GM19238 (cell line): ENCODE results near the gene ANKRD6.
A peak's percentile ranks its signal among the peaks of the same experiment; 100 is the strongest.
"Not testable (repeated sequence)": the region's sequence is repeated elsewhere in the genome, so short reads cannot be mapped to it uniquely, and the experiment has no call there.

ENCODE experiments used
- DNase-seq: peaks from one replicate; pipeline ENCODE4 v3.0.0; 2011; ENCODE audit warnings: low spot score; ENCODE audit not compliant: insufficient read length

ANKRD6 gene

DNA sequence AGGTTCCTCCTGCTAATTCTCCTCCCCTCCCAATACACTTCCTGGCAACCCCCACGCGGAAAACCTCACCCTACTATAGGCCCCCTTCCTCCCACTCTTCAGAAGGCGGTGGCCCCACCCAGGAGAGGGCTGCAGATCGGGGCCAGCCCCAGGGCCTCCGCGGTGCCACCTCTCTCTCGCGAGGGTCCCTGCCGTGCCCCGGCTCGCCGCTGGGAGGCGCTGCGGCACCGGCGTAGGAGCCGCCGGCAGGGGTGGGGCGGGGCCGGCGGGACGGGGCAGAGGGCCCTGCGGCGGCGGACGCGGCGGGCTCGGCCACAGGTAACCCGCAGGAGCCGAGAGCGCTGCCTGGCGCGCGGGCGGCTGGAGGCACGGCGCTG, at the start of gene ANKRD6:
TSS of gene ANKRD6 (plus strand) at position 278 of the 377 bp plus-strand sequence. CDS start 133,825 bp downstream, outside the sequence.
- DNase-seq = peak; percentile 80

DNA sequence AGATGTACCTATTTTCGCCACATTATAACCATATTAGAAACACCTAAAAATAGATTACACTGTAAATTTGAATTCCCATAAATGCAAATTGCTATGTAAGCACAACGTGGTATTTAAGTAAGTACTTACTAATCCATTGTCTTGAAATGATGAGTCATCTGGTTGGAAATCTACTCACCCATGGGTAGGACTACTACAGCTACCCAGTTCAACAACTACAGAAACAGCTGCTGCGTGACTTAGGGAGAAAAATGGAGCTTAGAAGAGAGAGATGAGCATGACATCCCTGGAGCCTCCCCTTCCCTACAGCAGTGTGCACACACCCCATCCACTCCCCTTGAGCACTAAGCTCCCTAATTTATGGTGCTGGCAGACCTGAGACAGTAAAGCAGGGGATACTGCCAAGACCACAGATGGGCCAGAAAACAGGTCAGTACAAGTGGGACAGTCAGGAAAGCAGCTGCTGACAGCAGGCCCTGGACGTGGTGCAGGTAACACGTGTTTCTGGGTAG, 47.7 kb upstream of the ANKRD6 start:
- no peak for DNase-seq

DNA sequence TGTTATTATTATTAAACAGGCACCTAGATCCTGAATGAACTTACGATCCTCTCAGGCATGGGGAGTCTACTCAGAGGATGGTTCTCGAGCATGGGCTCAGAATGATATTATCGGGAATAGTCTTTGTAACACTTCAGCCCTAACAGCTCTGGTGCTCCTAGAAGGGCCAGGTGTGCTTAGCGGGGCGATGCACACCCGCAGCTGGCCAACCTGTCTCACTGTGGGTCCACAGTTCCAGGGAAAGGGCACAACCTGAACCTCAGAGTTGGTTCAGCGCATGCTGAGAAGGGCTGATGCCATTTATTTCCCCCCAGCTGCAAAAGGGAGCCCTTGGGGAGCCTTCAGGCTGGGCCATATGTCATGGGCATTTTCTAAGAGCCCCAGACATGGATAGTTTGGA, 47.1 kb upstream of the ANKRD6 start:
- no peak for DNase-seq

DNA sequence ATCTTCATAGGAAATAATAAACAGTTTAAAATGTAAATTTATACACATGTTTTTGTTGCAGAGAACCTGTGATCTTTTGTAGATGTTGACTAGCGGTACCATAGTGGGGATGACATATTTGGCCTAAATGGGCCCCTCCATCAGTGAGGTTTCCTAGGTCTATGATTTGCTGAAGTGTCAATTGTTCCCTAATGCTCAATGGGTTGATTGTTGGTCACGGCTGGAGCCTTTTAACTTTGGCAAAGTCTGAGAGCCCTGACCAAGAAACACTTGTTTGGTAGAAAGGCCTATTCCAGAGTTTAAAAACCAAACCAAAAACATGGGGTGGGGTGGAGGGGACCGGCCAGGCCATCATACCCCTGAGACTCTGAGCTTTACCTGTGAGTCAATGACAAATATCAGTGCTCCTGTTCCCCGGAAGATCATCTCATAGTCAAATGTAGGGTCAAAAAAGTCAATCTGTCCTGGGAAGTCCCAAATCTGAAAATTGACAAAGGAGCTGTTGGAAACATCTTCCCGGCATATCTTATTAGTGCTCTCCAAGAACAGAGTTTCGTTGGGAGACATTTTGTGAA, 45.9 kb upstream of the ANKRD6 start:
- DNase-seq = no peak

DNA sequence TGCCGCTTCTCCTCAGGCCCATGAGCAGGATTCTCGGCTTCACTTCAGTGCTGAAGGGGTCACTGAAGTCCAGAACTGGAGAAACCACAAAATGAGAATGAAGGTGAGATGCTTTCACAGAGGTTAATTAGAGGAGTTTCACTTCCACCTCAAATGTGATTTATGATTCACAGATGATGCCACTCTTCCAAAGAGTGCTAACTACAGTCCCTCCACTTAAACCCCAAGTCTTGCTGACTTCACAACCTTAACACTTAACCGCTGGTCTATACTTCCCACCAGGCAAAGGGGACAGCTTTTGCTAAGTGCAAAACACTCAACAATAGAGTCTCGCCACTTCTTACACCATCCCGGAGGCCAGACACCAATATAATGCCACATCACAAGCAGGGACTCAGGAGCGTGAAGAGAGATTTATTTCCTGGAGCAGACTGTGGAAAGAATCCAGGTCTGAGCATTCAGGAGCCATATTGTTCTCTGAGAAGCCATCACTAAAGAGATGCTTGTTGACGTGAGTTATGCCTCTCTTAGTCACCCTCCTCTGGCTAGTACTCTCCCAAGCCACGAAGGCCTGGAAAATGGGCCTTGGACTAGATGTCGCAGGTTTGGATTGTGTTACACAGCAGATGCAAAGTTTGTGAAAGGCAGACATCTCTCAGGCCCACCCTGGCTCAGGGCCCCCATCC, 45.3 kb upstream of the ANKRD6 start:
- no peak for DNase-seq

DNA sequence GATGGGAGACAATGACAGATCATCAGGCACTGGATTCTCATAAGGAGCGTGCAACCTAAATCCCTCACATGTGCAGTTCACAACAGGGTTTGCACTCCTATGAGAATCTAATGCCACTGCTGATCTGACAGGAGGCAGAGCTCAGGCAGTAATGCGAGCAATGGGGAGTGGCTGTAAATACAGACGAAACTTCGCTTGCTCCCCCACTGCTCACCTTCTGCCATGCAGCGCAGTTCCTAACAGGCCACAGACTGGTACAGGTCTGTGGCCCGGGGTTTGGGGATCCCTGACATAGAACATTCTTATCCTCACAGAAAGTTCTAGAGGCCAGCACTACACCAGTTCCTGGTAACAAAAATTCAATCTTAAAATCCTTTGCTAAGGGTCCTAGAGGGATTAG, 44.1 kb upstream of the ANKRD6 start:
- no peak for DNase-seq

DNA sequence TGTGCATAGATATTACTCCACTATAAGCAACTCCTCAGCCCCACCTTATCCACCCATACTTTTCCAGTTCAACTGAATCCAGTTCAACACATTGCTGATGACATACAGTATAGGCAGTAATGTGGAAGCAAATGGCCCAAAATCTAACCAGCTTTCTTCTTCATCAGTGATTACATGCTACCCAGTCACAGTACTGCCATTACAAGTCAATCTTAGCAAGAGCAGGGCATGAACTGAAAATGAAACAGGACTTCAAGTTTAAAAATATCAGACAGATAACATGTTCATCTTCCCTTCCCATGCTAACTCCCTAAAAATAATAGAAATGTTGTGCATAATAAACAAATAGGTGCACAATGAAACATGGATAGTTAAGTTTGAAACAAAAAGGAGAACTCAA, 40.1 kb upstream of the ANKRD6 start:
- DNase-seq = no peak

DNA sequence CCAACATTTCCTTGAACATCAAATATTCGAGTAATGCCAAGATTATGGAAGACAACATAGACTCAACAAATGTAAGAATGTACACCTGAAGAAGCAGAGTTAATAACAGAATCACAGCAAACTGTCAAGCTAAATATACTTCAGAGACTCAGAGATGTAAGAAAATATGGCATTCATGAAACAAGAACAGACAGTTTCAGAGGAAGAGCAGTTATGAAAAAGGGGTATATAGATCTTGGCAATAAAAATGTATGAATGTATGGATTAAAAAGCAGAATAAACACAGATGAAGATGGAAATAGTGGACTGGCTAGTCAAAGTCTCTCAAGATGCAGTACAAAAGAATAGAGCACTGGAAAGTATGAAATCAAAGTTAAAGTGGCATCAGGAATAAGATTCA, 39.3 kb upstream of the ANKRD6 start:
- DNase-seq = no peak

DNA sequence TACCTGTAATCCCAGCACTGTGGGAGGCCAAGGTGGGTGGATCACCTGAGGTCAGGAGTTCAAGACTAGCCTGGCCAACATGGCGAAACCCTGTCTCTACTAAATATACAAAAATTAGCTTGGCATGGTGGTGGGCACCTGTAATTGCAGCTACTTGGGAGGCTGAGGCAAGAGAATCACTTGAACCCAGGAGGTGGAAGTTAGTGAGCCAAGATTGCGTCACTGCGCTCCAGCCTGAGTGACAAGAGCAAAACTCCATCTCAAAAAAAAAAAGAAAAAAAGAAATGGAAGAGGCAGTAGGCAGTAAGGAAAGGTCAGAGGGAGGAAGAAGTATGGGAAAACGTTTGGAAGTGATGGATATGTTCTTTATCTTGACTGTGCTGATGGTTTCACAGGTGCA, 35.1 kb upstream of the ANKRD6 start:
- DNase-seq = not testable (repeated sequence)

DNA sequence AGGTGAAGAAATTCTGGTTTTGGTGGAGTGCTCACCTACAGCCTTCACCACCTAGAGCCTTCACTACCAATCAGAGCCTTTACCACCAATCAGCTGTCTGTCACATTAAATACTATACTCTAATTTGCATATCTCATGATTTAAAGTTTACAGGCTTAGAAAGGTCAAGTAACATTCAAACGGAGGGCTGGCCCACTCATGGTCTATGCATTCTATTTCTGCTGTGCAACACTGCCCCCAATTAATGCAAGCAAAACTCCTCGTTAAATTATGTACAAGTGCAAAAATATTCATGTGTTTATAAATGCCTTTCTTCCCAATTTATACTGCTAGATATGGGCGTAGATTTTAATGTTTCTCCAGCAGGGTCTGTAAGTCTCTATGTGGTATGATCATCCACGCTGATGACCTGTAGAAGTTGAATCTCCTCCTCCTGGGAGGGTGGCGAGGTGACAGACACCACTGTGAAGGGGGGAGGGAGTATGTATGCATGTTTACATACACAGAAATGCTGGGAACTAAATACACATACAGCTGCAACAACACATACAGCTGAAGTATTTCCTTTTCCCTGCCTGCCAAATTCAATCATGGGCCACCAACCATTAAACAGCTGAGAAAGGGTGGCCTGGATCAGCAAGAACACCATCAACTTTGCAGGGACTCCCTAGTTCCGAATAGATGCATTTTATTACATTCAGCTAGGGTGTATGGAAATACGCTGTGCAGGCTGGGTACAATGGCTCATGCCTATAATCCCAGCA, 34.0 kb upstream of the ANKRD6 start:
- DNase-seq = no peak

DNA sequence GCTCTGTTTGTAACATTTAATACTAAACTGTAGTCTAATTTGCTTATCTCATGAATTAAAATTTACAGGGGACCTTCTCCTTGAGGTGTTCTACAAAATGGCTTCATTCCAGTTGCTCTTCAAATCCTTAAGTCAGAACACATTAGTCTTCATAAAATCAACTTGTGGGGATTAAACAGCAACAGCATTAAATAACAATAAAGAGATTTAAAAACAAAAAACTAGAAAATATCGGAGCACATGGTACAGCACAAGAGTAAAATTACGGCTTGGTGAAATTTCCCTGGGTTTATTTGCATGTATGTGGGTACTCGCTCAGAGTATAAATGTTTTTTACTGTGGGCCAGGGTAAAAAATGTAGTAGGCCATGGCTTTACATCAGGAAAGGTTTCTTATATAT, 32.9 kb upstream of the ANKRD6 start:
- no peak for DNase-seq

DNA sequence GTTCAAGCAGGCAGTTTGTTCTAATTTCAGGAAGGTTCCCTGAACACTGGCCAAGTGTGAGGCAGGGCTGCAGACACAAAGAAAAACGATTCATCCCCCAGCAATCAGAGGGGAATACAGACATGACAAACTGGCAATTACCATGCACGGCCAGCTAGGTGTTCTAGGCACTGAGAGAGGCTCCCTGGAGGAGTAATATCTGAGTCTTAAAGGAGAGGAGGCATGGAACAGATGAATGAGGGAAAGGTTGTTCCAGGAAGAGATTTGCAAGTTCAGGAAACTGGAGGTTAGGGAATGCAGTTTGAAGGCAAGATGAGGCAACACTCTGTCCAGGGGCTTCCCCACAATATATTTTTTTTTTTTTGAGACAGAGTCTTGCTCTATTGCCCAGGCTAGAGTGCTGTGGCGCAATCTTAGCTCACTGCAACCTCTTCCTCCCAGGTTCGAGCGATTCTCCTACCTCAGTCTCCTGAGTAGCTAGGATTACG, 32.0 kb upstream of the ANKRD6 start:
- DNase-seq = no peak

DNA sequence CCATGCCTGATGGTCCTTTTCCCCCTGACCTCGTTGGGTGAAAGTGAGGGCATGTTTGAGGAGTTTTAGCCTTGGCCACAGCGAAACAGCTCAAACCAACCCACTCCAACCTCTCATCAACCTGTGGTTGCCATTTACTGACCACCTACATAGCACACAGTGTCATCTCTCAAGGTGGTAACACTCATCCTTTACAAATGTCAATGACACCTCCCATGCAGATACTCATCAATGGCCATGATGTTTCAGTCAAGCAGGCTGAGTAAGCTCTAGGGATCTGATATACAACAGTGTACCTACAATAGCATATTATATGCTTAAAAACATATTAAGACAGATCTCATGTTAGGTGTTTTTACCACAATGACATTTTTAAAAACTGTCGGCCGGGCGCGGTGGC, 30.2 kb upstream of the ANKRD6 start:
- DNase-seq = no peak

DNA sequence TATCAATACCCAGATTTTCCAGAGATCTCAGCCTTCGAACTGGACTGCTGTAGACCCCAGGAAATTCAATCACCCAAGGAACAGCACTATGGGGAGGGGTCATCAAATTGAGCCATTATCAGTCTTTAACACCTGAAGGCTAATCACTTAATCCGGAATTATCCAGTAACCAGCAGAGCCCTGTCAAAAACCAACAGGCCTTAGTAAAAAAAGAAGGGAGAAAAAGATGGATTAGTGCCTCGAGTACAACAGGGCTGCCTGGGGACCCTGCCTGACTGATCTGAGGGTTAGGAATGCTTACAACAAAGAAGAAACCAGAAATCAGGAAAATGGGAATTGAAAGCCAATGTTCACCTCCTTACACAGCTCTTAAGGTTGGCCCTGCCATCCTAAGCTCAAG, 28.4 kb upstream of the ANKRD6 start:
- no peak for DNase-seq

DNA sequence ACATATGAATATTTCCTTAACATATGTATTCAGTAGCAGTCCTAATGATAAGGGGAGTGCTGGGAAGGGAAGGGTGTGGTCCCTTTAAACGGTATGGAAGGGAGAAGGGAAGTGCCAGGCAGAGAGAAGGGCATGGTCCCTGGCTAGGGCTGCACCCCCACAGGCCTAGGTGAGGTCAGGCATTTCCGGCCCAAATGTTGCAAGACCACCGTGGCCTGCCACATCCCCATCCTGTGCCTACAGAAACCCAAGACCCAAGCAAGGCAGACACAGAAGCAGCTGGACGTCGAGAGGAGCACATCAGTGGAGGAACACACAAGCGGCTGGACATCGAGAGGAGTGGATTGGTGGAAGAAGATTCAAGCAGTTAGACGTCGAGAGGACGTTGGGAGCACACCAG, 26.8 kb upstream of the ANKRD6 start:
- no peak for DNase-seq

DNA sequence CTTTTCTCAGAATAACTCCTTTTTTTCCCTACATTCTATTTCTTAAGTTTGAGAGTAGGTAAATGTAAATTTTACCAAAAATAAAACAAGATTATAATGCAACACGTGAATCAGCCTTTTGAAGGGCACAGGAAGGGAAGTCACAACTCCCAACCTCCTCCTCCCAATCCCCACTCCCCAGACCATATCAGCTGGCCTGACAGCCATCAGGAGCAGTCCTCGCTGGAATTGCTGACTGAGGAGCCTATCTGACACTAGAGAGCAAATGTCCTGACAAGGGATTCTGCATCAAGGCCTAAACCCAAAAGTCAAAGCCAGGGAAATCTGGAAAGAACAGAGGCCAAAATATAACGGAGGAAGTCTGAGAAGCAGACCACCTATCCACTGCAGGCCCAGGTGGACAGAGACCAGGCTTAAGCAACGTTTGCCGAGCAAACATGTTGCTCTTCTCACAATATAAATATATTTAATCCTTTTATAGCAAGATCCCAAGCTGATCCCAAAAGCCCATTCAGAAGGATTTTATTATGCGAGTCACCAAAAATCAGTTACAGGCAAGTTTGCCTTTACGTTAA, 23.4 kb upstream of the ANKRD6 start:
- DNase-seq = no peak

DNA sequence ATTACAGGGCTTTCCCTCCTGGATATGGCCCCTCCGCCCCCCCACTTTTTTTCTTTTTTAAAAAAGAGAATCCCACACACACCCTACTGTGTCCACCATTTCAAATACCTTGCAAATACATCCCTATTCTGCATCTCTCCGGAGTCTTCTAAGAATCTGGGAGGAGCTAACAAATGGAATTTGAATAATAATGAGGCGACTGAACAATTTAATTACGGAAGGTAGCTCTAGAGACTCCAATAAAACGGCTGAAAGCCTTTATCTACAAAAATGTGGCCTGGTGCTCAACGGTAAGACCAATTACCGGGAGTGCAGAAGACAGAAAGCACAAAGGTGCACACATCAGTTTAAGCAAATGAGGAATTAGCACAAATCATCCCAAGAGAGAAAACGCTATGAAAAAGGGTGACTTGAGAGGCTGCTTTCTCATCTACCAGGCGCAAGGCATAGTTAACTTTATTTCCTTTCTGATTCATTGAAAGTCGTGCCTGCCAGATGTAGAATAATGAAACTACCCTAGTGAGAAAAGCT, 22.7 kb upstream of the ANKRD6 start:
- DNase-seq = no peak

DNA sequence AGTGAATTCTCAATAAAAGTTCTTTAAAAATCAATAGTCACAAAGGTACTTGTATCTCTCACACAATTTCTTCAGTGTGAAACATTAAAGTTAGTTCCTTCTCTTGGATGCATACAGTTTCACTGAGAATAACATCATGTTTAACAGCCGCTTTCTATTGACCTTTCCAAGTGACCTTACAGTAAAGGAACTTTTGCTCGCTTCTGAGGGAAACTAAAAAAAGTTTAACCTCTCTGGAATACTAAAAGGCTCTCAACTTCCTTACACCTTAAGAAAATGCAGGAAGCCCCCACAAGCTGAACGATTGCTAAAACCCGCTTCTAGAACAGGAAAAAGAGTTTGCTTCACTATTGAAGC, 22.2 kb upstream of the ANKRD6 start:
- no peak for DNase-seq

DNA sequence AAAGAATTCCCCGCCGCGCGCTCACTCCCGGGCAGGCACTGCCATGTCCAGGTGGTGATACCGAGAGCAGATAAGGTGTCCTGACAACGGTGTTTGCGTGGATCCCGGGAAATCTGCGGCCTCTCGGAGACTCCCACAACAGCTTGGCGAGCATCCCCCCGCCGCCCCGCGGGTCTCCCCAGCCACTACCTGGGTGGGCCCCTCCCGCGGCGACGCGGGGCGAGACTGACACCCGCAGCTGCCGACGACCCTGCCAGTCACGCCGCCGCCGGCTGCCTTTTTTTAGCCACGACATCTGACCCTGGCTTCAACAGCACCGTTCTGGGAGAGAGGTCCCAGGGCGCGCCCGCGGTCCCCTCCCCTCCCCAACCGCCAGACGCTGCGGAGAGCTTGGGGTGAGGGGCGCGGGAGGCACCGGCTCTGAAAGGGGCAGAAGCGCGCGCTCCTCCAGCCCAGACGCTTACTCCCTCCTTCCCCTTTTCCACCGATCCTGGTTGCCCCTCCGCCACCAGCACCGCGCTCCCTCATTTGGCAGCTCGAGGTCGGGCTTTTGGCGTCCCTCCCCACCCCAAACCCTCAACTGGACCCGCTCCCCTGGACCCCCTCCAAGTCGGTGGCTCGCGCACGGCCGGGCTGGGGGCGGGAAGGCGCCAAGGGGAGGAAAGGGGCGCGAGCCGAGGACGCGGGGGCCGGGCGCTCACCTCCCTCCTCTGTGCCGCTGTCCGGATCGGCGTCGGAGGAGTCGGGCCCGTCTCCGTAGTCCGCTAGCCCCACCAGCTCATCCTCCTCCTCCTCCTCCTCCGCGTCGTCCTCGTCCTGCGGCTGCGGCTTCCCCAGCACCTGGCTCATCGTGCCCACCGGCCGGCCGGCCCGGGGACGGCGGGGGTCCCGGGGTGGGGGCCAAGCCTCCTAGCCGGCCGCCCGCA, 21.5 kb upstream of the ANKRD6 start:
- no peak for DNase-seq

DNA sequence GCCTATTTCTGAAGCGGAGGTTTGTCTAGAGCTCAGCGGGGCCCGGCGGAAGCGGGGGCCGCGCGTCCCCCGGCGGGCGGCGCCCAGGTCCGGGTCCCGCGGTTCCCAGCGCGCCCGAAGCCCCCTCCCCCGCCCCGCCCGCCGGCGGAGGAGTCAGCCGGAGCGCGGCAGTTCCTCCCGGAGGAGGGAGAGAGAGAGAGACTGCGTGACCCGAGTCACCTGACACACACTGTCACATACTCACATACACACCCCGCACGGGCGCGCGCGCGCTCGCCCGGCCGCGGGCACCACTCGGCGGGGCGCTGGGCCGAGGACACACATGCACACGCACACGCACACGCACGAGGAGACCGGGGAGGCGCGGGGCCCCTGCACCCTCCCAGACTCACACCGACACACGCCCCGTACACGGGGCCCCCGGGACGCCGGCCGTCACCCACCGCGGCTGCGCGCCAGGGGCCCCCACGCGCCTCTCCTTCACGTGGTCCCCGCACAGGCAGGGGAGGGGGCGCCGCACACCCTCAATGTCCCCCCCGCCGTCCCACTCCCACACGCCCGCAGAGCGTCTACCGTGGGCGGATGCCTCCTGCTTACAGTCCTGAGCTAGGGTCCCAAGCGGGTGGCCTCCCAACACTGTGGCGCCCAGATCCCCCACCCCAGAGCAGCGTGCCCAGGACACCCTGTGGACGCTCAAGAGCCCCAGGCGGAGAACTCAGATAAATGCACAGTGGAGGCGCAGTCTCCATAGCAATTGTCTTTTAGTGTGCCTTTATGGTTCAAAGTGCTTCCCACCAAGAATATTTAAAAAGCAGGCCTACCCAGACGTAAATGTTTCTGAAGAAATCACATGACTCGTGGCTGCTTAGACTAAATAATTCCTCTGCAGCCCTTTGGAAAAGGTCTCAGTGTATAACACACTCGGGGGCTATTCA, 20.6 kb upstream of the ANKRD6 start, which contains the start of gene RRAGD:
TSS of gene RRAGD (minus strand) at position 203 of the 935 bp plus-strand sequence. CDS start 280 bp downstream, outside the sequence.
- peak; percentile 69 for DNase-seq
